Effector CD4-positive, alpha-beta T cell (primary cell): ENCODE data around the gene PIGR.

ENCODE experiments used
- DNase-seq: peaks from one replicate; pipeline ENCODE4 v3.0.0-alpha.2; 2020

Gene PIGR

DNA sequence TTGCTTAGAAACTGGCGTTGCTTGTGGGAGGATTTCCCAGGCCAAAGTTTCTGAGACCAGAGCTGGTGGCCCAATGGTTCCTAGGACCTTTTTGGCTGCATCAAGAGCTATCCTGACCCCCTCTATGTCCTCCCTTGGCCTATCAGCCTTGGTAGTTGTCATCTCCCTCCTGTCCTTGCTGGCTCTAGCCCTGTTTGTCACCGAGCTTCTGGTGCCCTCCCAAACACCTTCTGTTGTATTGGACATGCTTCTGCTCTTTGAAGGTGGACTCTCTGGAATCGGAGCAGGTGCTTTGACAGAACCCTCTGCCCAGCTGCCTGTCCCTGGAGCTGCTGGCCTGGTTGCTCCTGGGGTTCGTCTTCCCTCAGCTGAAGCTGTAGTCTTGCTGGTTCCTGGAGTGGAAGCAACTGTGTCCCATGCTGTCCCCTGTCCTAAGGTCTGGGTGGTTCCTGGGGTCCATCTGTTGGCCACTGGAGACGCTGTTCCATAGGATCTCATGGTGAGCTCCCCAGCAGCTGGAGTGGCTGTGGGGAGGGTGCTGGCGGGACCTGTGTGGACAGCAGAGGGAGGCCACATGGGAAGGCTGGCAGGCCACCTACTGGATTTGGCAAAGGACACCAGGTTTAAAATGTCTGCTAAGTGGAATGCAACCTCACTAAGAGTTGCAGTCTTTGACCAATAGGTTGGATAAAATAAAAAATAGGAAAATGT lies 14.6 kb upstream of the PIGR start:
- DNase-seq: no peak

GRCh38 chr1:206958144-206958543 lies 11.9 kb upstream of the PIGR start:
- no peak for DNase-seq

DNA sequence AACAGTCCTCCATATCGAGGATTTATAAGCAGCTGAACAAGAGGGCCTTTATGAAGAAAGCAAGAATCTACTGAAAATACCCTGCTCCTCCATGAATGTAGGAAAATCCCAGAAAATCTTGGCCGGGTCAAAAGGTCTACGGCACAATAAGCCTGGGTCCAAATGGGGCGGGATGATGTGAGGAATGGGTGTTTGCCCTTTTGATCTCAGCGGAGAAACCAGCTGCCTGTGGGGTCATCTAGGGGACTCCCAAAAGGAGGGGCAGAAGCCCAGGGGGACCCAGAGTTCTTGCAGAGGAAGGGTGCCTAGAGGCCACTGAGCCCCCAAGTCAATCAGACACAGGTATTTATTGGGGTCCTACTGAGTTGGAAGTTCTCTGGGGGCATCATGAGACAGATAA lies 11.4 kb upstream of the PIGR start:
- DNase-seq: no peak

DNA sequence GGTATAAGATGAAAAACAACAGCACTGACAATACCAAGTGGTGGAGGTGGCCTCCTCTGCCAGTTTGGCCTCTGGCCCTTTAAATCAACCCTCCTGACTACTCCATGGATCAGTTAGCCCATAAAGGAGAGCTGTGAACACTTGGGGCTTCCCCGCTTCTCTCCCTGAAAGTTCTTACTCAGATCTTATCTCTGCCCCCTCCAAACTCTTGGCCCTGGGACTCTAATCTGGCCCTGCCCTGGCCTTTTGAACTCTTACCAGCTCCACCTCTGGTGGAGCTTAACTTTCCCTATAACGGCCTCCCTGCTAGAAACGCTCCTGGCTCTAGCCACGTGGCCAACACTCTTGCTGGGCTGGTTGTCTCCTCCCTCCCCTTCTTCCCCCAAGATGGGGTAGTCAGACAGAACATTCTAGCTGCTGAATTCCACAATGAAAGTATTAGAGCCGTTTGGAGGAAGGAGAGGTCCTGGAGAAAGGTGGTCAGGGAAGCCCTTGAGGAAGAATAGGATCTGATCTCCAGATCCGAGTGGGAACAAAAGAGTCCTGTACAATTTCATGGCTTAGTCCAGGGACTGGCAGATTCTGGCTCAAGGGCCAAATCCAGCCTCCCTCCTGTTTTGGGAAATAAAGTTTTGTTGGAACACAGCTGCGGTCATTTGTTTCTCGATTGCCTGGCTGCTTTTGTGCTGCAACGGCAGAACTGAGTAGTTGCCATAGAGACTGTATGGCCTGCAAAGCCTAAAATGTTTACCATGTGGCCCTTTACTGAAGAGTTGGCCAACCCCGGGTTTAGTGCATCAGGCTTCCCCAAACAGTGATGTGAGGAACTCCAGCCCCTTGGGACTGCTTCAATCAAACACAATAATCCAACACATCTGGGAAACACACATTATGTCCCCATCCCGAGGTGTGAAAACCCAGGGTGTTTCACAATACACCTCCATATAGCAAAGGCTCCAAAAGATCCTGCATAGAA lies 9.5 kb upstream of the PIGR start:
- DNase-seq: no peak

DNA sequence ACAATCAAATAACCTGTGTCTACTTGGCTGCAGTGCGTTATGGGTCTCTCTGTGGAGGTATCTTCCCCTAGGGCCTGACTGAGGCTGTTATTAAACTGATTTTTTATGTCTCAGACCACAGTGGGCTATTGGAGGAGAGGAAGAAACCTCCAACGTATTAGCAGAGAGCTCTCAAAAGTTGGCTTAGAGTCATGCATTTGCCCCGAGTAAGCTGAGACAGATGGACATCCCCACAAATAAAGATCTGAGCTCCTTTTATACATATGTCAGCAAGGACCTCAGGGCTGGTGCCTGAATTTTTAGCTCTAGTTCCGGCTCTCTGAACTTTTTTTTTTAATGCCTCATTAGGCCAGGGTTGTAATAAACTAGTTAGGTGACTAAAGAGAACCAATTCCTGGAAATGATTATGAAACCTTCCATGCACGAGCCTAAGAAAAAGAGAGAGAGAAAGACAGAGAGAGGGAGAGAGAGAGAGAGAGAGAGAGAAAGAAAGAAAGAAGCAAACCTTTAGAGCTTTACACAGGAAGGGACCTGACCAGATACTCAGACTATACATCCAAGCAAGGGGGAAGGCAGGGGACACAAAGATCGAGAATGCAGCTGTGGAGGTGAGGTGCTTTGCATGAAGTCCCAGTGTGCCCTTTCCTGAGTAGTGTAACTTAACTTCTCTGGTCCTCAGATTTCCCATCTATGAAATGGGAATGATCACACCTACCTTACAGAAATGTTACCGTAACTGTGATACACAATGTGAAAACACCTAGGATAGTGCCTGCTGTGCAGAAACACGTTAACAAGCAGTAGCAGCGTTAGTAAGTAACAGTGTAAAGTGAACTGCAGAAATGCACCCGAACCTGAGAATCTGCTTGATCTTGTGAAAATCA lies 8.4 kb upstream of the PIGR start:
- no peak for DNase-seq

- DNase-seq: no peak
These were observed 7.4 kb upstream of the PIGR start for GRCh38 chr1:206953626-206954025.

DNA sequence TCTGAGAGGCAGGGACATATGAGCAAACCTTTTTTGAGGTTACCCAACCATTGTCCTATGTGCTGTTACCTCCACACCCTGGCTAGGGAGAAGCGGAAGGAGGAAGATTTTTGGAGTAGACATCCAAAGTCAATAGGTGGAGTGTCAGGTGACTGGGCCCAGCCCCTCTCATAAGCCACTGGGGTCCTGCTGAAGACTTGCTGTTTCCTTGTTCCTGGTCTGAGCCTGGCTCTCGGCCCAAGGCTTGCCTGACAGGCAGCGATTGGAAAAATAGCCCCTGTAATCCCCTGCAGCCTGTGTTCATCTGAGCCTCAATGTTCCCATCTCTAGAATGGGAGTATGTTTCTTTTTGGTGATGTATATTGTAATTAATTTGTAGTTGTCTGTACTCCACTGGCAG lies 6.9 kb upstream of the PIGR start:
- no peak for DNase-seq

DNA sequence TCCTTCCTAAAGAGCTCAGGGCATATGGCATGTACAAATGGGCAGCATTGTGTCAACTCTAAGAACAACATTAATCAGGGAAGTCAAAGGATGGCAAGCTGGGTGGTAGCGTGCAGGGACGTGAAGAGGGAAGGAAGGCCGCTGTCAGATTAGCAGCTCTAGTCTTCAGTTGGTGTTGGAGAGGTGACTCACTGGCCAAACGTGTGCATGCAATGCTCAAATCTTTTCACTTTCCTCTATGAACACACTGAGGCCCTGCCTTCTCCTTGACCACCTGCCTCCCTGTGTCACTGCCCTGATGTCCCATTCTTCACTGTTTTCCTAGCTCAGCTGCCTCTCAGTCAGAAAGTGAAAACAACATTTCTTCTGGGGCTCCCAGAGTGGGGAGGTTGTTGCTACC lies 5.9 kb upstream of the PIGR start:
- no peak for DNase-seq

GRCh38 chr1:206951318-206952100 lies 5.2 kb upstream of the PIGR start:
- no peak for DNase-seq

DNA sequence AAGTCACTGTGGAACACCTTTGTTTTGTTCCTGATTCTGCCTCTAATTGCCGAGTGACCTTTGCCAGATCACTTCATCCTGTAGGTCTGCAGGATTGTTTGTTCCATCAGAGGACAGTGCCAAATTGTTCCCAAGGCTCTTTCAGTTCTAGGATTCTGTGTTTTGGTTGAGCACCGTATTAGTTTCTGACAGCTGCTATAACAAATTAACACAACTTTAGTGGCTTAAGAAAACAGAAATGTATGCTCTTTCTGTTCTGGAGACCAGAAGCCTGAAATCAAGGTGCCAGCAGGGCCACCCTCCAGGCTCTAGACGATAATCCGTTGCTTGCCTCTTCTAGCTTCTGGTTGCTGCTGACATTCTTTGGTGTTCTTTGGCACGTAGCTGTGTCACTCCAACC lies 3.4 kb upstream of the PIGR start:
- DNase-seq: no peak

- DNase-seq: no peak
These were observed 2.9 kb upstream of the PIGR start for GRCh38 chr1:206949208-206949607.

- no peak for DNase-seq
These were observed 989 bp upstream of the PIGR start for GRCh38 chr1:206947255-206947654.

GRCh38 chr1:206945779-206946178 lies 487 bp downstream of the PIGR start:
- DNase-seq: no peak

GRCh38 chr1:206944703-206945102 lies 1.6 kb downstream of the PIGR start:
- no peak for DNase-seq

- DNase-seq: no peak
These were observed 4.4 kb downstream of the PIGR start for GRCh38 chr1:206941766-206942418.

GRCh38 chr1:206940588-206940936 lies 5.7 kb downstream of the PIGR start:
- no peak for DNase-seq

- no peak for DNase-seq
These were observed 6.3 kb downstream of the PIGR start for GRCh38 chr1:206939841-206940587.

DNA sequence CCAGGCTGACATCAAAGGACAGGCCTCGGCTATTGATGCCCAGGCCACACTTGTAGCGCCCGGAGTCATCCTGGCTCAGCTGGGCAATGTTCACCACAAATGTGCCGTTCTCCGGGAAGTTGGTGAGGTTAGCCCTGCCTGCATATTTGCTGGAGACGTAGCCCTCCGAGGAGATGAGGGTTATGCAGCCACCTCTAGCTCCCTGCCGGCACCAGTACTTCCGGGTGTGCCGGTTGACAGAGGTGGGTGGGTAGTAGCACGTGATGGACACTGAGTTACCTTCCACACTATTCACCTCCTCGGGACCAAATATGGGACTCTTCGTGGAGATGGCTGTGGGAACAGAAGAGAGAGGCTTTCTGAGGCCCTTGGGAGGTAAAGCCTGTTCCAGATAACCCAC lies 7.1 kb downstream of the PIGR start:
- no peak for DNase-seq

DNA sequence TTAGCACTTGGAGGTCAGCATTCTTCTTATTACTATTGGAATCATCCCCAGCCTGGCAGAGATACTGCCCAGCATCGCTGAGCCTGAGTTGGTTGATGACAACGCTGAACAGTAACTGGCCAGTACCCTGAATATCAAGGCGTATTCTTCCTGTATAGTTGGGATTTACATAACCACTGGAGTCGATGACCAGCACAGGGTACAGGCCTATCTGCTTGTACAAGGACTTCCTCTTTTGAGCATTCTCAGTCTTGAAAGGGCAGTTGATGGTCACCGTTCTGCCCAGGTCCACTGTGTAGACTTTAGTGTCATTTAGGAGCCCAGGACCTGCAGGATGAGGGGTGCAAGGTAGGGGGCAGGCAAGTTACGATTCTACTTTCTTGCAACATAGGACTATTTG lies 8.8 kb downstream of the PIGR start:
- no peak for DNase-seq

DNA sequence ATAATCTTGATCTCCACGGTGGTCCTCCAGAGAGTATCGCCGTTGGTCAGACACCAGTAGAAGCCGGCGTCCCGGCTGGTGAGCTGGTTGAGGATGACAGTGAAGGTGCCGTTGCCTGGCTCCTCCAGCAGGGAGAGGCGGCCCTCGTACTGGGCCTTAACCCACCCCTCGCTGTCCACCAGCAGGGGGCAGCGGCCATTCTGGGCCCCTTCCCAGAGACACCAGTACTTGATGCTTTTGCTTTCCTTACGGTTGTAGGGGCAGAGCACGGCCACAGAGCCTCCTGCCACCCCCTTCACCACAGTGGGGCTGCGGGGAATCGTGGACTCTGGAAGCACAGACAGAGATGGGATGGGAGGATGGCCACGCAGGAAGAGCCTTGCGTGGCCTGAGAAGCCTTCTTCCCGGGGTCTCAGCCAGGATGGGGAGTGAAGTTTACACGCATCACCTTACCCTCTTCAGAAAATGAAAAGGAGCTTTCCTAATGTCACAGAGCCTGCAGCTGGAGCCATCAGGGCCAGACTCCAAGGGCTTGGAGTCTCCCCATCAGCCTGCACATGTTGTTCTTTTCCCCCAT lies 10.7 kb downstream of the PIGR start:
- peak; percentile 24 for DNase-seq
